Activated B cell treated with CpG ODN at 0.5 μM for 24 hours (primary cell): ENCODE data around the gene PDILT. TPM values are rescaled to one million over a fixed set of nuclear protein-coding genes. Genes with fewer than 3 reads are reported as not detected.

Experiments used
- ATAC-seq: fragments of 200-7000 bp; cut with Tn5 transposase; one replicate; pipeline ENCODE4 v1.10.0; 2021; ENCODE audit warnings: low read depth, mild to moderate bottlenecking, moderate library complexity
- CTCF ChIA-PET: fragments of 350-600 bp; sonication (Branson Sonifier 250); formaldehyde crosslinking; loops from one replicate; lab custom pipeline; 2021; ENCODE audit warnings: antibody characterized with exemption; lab: Charles Lee
- POLR2A ChIA-PET: fragments of 350-600 bp; sonication (Branson Sonifier 250); formaldehyde crosslinking; loops from one replicate; lab custom pipeline; 2021; ENCODE audit warnings: antibody characterized with exemption; lab: Charles Lee
- DNase-seq: peaks from one replicate; pipeline ENCODE4 v3.0.0; 2022
- H3K27ac Mint-ChIP-seq: one replicate; pipeline ENCODE4 v1.8.0; 2020; ENCODE audit warnings: mixed read lengths
- H3K27me3 Mint-ChIP-seq: one replicate; pipeline ENCODE4 v1.8.0; 2021; ENCODE audit warnings: mixed read lengths
- H3K36me3 Mint-ChIP-seq: one replicate; pipeline ENCODE4 v1.8.0; 2021; ENCODE audit warnings: low read depth, mixed read lengths
- H3K4me1 Mint-ChIP-seq: one replicate; pipeline ENCODE4 v1.8.0; 2021; ENCODE audit warnings: mixed read lengths
- H3K4me3 Mint-ChIP-seq: one replicate; pipeline ENCODE4 v1.8.0; 2020; ENCODE audit warnings: mild to moderate bottlenecking, mixed read lengths
- H3K9me3 Mint-ChIP-seq: one replicate; pipeline ENCODE4 v1.8.0; 2020; ENCODE audit warnings: mixed read lengths
- CTCF ChIP-seq: fragments of 200-600 bp; IDR thresholded peaks from one replicate; pipeline ENCODE4 v1.8.0; 2022; ENCODE audit warnings: antibody characterized with exemption, mild to moderate bottlenecking
- intact Hi-C: fragments of 100-400 bp; cut with micrococcal nuclease; formaldehyde crosslinking; loops from one replicate; pipeline ENCODE4 v1.15.1; 2024
- total RNA-seq: library from RNA; stranded (reverse); gene quantifications from 2 replicates; pipeline ENCODE4 v1.2.3, GENCODE V29; 2022

PDILT gene
- total RNA-seq, 1 donor from 2014 or later, result not detected

GRCh38 chr16:20387978-20388377 is 16.6 kb downstream of the PDILT start:
- H3K36me3 Mint-ChIP-seq, result no peaks in the 10 kb centered on the region
- intact Hi-C loops, result loop anchor here (10.0 kb wide), 1 partner anchor 307 kb away; the partner anchor contains the start of gene ACSM1
- H3K9me3 Mint-ChIP-seq, result no peaks in the 10 kb centered on the region
- TF ChIP-seq CTCF, result no peak
- H3K27me3 Mint-ChIP-seq, result peaks cover 14% of the 10 kb centered on the region
- no peak overlapping the region for H3K27ac Mint-ChIP-seq
- no peak overlapping the region for H3K4me3 Mint-ChIP-seq
- no peak for DNase-seq
- no peak for ATAC-seq
- ChIA-PET CTCF (interaction anchor here (0.7 kb wide), 1 partner anchor 12 kb away, joined by 3 read pairs; no protein-coding TSS in a partner anchor), POLR2A (no interaction called here)
- H3K4me1 Mint-ChIP-seq, result no peaks in the 10 kb centered on the region

GRCh38 chr16:20385844-20386832 is 18.4 kb downstream of the PDILT start:
- intact Hi-C loops, result loop anchor here (2.0 to 10.0 kb wide), 2 partner anchors 309 to 487 kb away; partner anchors contain the start of gene ACSM1
- ChIA-PET CTCF (interaction anchor here (0.5 to 4.4 kb wide), 9 partner anchors 7 to 828 kb away, joined by 3 to 34 read pairs (median 4); no protein-coding TSS in a partner anchor), POLR2A (no interaction called here)

GRCh38 chr16:20383106-20384029 is 21.2 kb downstream of the PDILT start:
- peak; percentile 45 for ATAC-seq
- peak; percentile 78 for TF ChIP-seq CTCF
- DNase-seq, result no peak
- intact Hi-C loops, result loop anchor here (2.0 to 10.0 kb wide), 2 partner anchors 311 to 485 kb away; partner anchors contain the start of gene ACSM1
- Mint-ChIP-seq H3K9me3 (no peaks in the 10 kb centered on the region), H3K27me3 (peaks cover 22% of the 10 kb centered on the region), H3K4me1 (no peaks in the 10 kb centered on the region), H3K36me3 (no peaks in the 10 kb centered on the region), H3K4me3 (no peak overlapping the region), H3K27ac (no peak overlapping the region)
- POLR2A ChIA-PET, result no interaction called here
- CTCF ChIA-PET, result interaction anchor here (1.0 to 4.4 kb wide), 3 partner anchors 9 to 476 kb away, joined by 3 to 34 read pairs (median 6); no protein-coding TSS in a partner anchor

More at GRCh38 chr16:20385844-20386832, 18.4 kb downstream of the PDILT start:
- H3K36me3 Mint-ChIP-seq, result no peaks in the 10 kb centered on the region
- no peak for TF ChIP-seq CTCF
- DNase-seq, result peak; percentile 32
- H3K4me3 Mint-ChIP-seq, result no peak overlapping the region
- no peak overlapping the region for H3K27ac Mint-ChIP-seq
- peaks cover 14% of the 10 kb centered on the region for H3K27me3 Mint-ChIP-seq
- ATAC-seq, result no peak
- no peaks in the 10 kb centered on the region for H3K9me3 Mint-ChIP-seq
- no peaks in the 10 kb centered on the region for H3K4me1 Mint-ChIP-seq

GRCh38 chr16:20382202-20382948 is 22.2 kb downstream of the PDILT start:
- no peak for ATAC-seq
- no peak for DNase-seq
- CTCF ChIA-PET, result interaction anchor here (4.4 kb wide), 1 partner anchor 475 kb away, joined by 34 read pairs; no protein-coding TSS in a partner anchor
- POLR2A ChIA-PET, result no interaction called here
- no peaks in the 10 kb centered on the region for H3K4me1 Mint-ChIP-seq
- no peak for TF ChIP-seq CTCF
- H3K27me3 Mint-ChIP-seq, result peaks cover 16% of the 10 kb centered on the region
- no peak overlapping the region for H3K27ac Mint-ChIP-seq
- H3K36me3 Mint-ChIP-seq, result no peaks in the 10 kb centered on the region
- H3K9me3 Mint-ChIP-seq, result no peaks in the 10 kb centered on the region
- intact Hi-C loops, result loop anchor here (10.0 kb wide), 1 partner anchor 312 kb away; the partner anchor contains the start of gene ACSM1
- H3K4me3 Mint-ChIP-seq, result no peak overlapping the region
